Neural cell (in vitro differentiated cells): ENCODE results near the gene IAPP. TPM values are rescaled to one million over a fixed set of nuclear protein-coding genes. Genes with fewer than 3 reads are reported as not detected.

Source experiments
- H2AFZ ChIP-seq: fragments of 200-600, 300-800 bp; sonication (generic), shearing (Covaris generic); 2 replicates; pipeline ENCODE4 v1.6.0; 2014; ENCODE audit warnings: low read depth, mild to moderate bottlenecking, antibody characterized with exemption, low read length, moderate library complexity
- H3F3A ChIP-seq: fragments of 200-600 bp; shearing (Covaris generic); 2 replicates; pipeline ENCODE4 v1.6.1; 2016; ENCODE audit warnings: mild to moderate bottlenecking, moderate library complexity, mixed read lengths, antibody characterized with exemption, low read length; ENCODE audit not compliant: insufficient read depth, poor library complexity, severe bottlenecking
- H3K27ac ChIP-seq: fragments of 200-600, 300-800 bp; sonication (generic), shearing (Covaris generic); 2 replicates; pipeline ENCODE4 v1.5.1; 2014; ENCODE audit warnings: mild to moderate bottlenecking, low read length, moderate library complexity
- H3K27me3 ChIP-seq: fragments of 300-800, 200-600 bp; sonication (generic), shearing (Covaris generic); 2 replicates; pipeline ENCODE4 v1.6.0; 2014; ENCODE audit warnings: mild to moderate bottlenecking, low read depth, low read length, moderate library complexity; ENCODE audit not compliant: insufficient read depth
- H3K36me3 ChIP-seq: fragments of 300-800, 200-600 bp; sonication (generic), shearing (Covaris generic); 2 replicates; pipeline ENCODE4 v1.5.1; 2014; ENCODE audit warnings: mild to moderate bottlenecking, antibody characterized with exemption, low read length, moderate library complexity; ENCODE audit not compliant: insufficient read depth
- H3K4me2 ChIP-seq: fragments of 300-800, 200-600 bp; sonication (generic), shearing (Covaris generic); 2 replicates; pipeline ENCODE4 v1.6.0; 2014; ENCODE audit warnings: mild to moderate bottlenecking, low read length
- H3K4me3 ChIP-seq: fragments of 300-800, 200-600 bp; sonication (generic), shearing (Covaris generic); 2 replicates; pipeline ENCODE4 v1.5.1; 2014; ENCODE audit warnings: mild to moderate bottlenecking, low read length, moderate library complexity
- H3K79me2 ChIP-seq: fragments of 200-600 bp; shearing (Covaris generic); replicated peaks from 2 replicates; pipeline ENCODE4 v1.6.0; 2014; ENCODE audit warnings: mild to moderate bottlenecking, low read length, moderate library complexity; ENCODE audit not compliant: insufficient read depth
- H3K9ac ChIP-seq: fragments of 300-800, 200-600 bp; sonication (generic), shearing (Covaris generic); 2 replicates; pipeline ENCODE4 v1.6.1; 2016; ENCODE audit warnings: mild to moderate bottlenecking, low read length, mixed read lengths
- H3K9me2 ChIP-seq: fragments of 200-600 bp; shearing (Covaris generic); 2 replicates; pipeline ENCODE4 v1.6.1; 2016; ENCODE audit warnings: mild to moderate bottlenecking, low read length, mixed read lengths; ENCODE audit not compliant: insufficient read depth
- H3K9me3 ChIP-seq: fragments of 200-600, 300-800 bp; sonication (generic), shearing (Covaris generic); 2 replicates; pipeline ENCODE4 v1.6.1; 2016; ENCODE audit warnings: mild to moderate bottlenecking, mixed run types, low read length, moderate library complexity, mixed read lengths
- H4K20me1 ChIP-seq: fragments of 200-600 bp; shearing (Covaris generic); 2 replicates; pipeline ENCODE4 v1.6.1; 2016; ENCODE audit warnings: mild to moderate bottlenecking, mixed run types; ENCODE audit not compliant: insufficient read depth
- CTCF ChIP-seq: fragments of 450-650 bp; IDR thresholded peaks from 2 replicates; pipeline ENCODE4 v1.5.1; 2014; ENCODE audit warnings: antibody characterized with exemption, mild to moderate bottlenecking, moderate library complexity; ENCODE audit not compliant: poor library complexity, severe bottlenecking
- EP300 ChIP-seq: fragments of 450-650 bp; conservative IDR thresholded peaks from 2 replicates; pipeline ENCODE4 v1.6.1; 2014; ENCODE audit warnings: antibody characterized with exemption, mild to moderate bottlenecking, moderate library complexity; ENCODE audit not compliant: poor library complexity, severe bottlenecking
- EZH2 ChIP-seq: fragments of 200-600, 300-800 bp; shearing (Covaris generic), sonication (generic); IDR thresholded peaks from 2 replicates; pipeline ENCODE4 v1.6.1; 2014; ENCODE audit warnings: antibody characterized with exemption, low read length, borderline replicate concordance, mild to moderate bottlenecking; ENCODE audit not compliant: insufficient read depth, poor library complexity, severe bottlenecking
- MXI1 ChIP-seq: fragments of 450-650 bp; conservative IDR thresholded peaks from 2 replicates; pipeline ENCODE4 v1.6.1; 2014; ENCODE audit warnings: antibody characterized with exemption, mild to moderate bottlenecking; ENCODE audit not compliant: poor library complexity, severe bottlenecking
- POLR2AphosphoS5 ChIP-seq: IDR thresholded peaks from 2 replicates; pipeline ENCODE4 v1.6.1; 2012
- RAD21 ChIP-seq: fragments of 450-650 bp; conservative IDR thresholded peaks from 2 replicates; pipeline ENCODE4 v1.6.1; 2014; ENCODE audit warnings: antibody characterized with exemption, mild to moderate bottlenecking, moderate library complexity
- REST ChIP-seq: IDR thresholded peaks from 2 replicates; pipeline ENCODE4 v1.6.1; 2012; ENCODE audit warnings: borderline replicate concordance
- SMC3 ChIP-seq: fragments of 450-650 bp; conservative IDR thresholded peaks from 2 replicates; pipeline ENCODE4 v1.6.1; 2014; ENCODE audit warnings: antibody characterized with exemption, mild to moderate bottlenecking, moderate library complexity; ENCODE audit not compliant: poor library complexity
- TAF1 ChIP-seq: IDR thresholded peaks from 2 replicates; pipeline ENCODE4 v1.6.1; 2012; ENCODE audit warnings: low read depth
- polyA plus RNA-seq: library from polyadenylated mRNA; depleted of rRNA; stranded (reverse); fragments of >200 nt; gene quantifications from 2 replicates; pipeline ENCODE4 v1.2.3, GENCODE V29; 2014

The IAPP gene
- polyA plus RNA-seq, 1 donor from 2014 or later: not detected

- Histone ChIP-seq H3K27me3 (no peaks in the 10 kb centered on the region), H3K9ac (no peak overlapping the region), H3K27ac (no peak overlapping the region), H2AFZ (no peak overlapping the region), H3F3A (no peaks in the 10 kb centered on the region), H3K4me3 (no peak overlapping the region), H3K36me3 (no peaks in the 10 kb centered on the region), H4K20me1 (no peaks in the 10 kb centered on the region), H3K9me3 (no peaks in the 10 kb centered on the region), H3K79me2 (no peaks in the 10 kb centered on the region), H3K9me2 (no peaks in the 10 kb centered on the region), H3K4me2 (no peak overlapping the region)
- no peak for TF ChIP-seq MXI1
- no peak for TF ChIP-seq TAF1
- TF ChIP-seq RAD21: no peak
- no peak for TF ChIP-seq EZH2
- no peak for TF ChIP-seq REST
- no peak for TF ChIP-seq EP300
- TF ChIP-seq SMC3: no peak
- TF ChIP-seq POLR2AphosphoS5: no peak
- no peak for TF ChIP-seq CTCF
Observed at GRCh38 chr12:21340403-21340802, 32.3 kb upstream of the IAPP start.

- Histone ChIP-seq H4K20me1 (no peaks in the 10 kb centered on the region), H3K36me3 (no peaks in the 10 kb centered on the region), H3F3A (no peaks in the 10 kb centered on the region), H3K27ac (no peak overlapping the region), H3K9ac (no peak overlapping the region), H2AFZ (no peak overlapping the region), H3K79me2 (no peaks in the 10 kb centered on the region), H3K9me3 (no peaks in the 10 kb centered on the region), H3K4me3 (no peak overlapping the region), H3K27me3 (no peaks in the 10 kb centered on the region), H3K4me2 (no peak overlapping the region), H3K9me2 (no peaks in the 10 kb centered on the region)
- no peak for TF ChIP-seq TAF1
- TF ChIP-seq POLR2AphosphoS5: no peak
- TF ChIP-seq SMC3: no peak
- TF ChIP-seq REST: no peak
- no peak for TF ChIP-seq EP300
- no peak for TF ChIP-seq EZH2
- no peak for TF ChIP-seq MXI1
- no peak for TF ChIP-seq CTCF
- TF ChIP-seq RAD21: no peak
Observed at GRCh38 chr12:21341769-21342168, 30.9 kb upstream of the IAPP start.
